GM19397 (cell line): ENCODE data around the gene SYNE1.
"Not testable (repeated sequence)": the region's sequence is repeated elsewhere in the genome, so short reads cannot be mapped to it uniquely, and the experiment has no call there.

ENCODE experiments used
- ATAC-seq: cut with Tn5 transposase; IDR thresholded peaks from one replicate; pipeline ENCODE4 v1.9.1; 2021; ENCODE audit warnings: mild to moderate bottlenecking, moderate library complexity; ENCODE audit not compliant: unreplicated experiment

The SYNE1 gene

GRCh38 chr6:152492281-152492680, 144.9 kb downstream of the SYNE1 start:
- not testable (repeated sequence) for ATAC-seq

GRCh38 chr6:152491501-152491900, 145.7 kb downstream of the SYNE1 start:
- not testable (repeated sequence) for ATAC-seq

DNA sequence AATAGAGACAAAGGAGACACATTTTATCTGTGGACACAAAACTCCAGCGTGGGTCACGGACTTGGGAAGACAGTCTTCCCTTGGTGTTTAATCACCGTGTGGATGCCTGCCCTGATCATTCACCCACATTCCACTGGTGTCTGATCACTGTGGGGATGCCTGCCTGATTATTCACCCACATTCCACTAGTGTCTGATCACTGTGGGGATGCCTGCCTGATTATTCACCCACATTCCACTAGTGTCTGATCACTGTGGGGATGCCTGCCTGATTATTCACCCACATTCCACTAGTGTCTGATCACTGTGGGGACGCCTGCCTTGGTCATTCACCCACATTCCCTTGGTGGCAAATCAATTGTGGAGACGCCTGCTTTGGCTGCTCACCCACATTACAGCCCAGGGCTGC, 146.2 kb downstream of the SYNE1 start:
- ATAC-seq = not testable (repeated sequence)

DNA sequence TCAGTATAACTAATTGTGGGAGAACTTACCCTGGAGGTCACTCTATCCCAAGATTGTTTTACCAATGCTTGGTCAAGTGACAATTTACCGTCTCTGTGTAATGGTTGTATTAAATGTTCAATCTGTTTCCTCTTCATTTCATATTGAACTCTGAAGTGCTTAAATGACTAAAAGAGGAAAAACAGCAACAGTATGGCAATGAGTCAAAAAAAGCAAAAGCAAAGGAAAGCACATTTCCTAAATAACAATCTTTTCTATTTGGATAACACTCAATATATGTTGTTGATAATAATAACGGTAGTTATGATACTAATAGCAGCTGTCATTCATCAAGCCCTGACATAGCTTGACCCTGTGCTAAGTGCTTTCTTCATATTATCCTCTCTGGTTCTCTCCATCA, 152.4 kb downstream of the SYNE1 start:
- no peak for ATAC-seq

GRCh38 chr6:152482289-152482688, 154.9 kb downstream of the SYNE1 start:
- ATAC-seq = no peak

DNA sequence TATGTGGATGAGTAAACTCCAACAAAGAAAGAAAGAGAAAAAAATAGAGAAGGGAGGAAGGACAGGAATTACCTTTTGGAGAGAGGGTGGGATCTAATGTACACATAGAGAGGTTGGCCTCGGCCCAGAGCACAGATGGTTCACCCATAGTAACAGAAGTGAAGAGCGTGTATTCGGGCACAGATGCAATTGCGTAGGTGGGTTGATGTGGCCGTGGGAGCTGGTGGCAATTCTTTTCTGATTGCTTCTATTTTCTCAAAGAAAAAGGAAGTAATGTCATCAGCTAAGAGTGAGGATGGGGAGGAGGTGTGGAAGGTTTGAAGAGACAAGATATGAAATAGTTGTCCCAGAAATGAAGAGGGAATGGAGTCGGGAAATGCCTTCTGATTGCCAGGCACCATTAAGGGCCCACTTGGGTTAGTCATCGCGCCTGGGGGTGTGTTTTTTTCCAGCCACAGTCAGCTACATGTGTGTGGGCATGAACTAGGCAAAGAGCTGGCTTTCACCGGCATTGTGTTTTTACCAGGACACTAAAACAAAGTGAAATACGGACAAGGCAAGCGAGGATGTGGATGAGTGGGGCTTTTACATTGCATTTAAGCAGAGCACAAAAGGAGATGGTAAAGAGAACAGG, 158.7 kb downstream of the SYNE1 start:
- no peak for ATAC-seq

- no peak for ATAC-seq
These were observed 162.8 kb downstream of the SYNE1 start for GRCh38 chr6:152474354-152474753.

- no peak for ATAC-seq
These were observed 164.8 kb downstream of the SYNE1 start for GRCh38 chr6:152472325-152472724.

- no peak for ATAC-seq
These were observed 165.5 kb downstream of the SYNE1 start for GRCh38 chr6:152471456-152472265.

DNA sequence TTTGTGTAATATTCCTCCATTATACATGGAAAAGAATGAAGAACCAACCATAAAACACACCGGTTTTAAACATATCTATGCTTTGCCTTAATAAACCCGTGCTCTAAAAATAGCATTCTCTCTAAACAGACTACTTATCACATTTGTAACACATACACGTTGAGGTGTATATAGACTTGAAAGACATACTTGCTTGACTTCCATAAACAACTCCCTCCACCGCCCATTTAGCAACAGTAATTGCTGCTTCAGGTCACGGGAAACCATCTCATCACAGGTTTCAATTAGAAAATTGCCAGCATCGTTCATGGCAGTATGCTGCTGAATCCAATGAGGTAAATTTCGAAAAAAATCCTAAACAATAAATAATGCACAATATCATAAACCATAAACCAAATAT, 174.0 kb downstream of the SYNE1 start:
- no peak for ATAC-seq

DNA sequence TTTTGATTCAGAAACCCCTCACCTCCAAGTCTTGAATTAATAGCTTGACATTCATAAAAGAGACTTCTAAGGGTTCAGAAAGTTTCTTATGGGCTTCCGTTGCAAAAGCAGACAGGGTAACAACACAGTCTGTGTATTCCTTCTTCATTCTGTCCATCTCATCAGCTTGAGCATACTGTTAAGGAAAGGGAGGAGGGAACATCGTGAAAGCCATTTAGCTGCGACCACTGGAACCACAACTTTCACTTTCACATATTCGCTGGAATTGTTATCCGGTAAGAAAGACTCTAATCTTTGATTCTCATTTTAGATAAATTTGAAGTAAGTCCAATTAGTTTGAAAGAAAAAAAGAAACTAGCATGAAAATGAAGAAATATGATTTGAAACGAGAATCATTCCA, 174.4 kb downstream of the SYNE1 start:
- ATAC-seq = no peak

- no peak for ATAC-seq
These were observed 175.6 kb downstream of the SYNE1 start for GRCh38 chr6:152461556-152461955.

DNA sequence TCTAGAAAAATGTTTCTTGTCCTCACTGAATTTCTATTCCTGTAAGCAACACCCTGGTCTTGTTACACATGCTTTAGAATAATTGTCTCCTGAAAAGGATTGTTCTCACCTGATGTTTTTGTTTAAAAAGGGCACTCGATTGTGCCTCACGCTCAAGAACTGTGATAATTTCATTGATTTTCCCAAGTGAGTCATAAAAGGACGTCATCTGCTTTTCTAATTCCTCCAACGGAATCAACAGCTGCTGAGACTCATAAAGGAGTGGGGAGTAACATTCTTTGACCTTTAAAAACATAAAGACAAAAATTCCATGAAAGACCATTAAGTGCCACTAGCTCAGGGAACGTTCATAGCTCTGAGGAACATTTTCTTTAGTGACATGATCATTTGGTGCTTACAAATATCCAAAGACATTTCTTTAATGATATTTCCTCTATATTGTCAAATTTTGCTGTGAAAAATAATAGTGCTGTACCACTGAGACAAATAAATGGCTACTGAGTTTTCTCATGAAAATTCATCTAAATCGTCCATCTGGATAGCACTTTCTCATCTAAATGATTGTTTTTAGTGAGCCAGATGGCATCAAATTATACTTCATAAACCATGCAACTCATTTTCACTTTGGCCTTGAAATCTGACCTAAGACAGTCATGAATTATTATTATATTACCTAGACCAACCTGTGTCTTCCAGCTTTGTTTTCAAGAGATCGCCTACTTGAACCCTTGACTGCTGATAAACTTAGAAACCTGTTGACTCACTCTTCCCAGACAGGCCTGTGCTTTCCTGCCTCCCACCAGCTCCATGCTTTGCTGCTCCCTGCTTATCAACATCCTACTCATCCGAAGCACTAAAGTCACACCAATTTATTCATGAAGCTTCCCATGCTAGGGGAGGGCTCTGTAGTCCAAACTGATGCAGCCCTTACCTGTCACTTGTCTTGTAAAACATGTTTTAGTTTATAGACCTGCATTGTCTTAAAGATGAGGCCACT, 178.2 kb downstream of the SYNE1 start:
- no peak for ATAC-seq

- ATAC-seq = no peak
These were observed 179.1 kb downstream of the SYNE1 start for GRCh38 chr6:152457949-152458624.

GRCh38 chr6:152454003-152454402, 183.2 kb downstream of the SYNE1 start:
- ATAC-seq = no peak

DNA sequence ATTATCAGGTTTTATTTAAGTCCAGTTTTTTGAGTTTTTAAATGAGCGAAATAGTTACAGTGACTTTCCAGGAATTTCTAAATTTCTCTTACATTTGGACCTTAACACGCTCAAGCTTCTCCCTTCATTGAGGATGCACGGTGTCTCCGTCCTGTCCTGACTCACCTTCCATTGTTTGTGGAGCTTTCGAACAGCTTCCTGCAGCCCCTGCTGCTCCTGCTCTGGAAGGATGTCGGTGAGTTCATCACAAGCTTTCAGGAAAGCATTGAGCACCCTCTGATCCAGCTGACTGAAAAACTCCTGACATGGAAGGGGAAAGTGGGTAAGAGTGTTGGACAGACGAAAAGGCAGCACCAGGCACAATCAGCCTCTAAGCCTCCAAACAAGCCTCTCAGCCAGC, 183.7 kb downstream of the SYNE1 start:
- no peak for ATAC-seq

DNA sequence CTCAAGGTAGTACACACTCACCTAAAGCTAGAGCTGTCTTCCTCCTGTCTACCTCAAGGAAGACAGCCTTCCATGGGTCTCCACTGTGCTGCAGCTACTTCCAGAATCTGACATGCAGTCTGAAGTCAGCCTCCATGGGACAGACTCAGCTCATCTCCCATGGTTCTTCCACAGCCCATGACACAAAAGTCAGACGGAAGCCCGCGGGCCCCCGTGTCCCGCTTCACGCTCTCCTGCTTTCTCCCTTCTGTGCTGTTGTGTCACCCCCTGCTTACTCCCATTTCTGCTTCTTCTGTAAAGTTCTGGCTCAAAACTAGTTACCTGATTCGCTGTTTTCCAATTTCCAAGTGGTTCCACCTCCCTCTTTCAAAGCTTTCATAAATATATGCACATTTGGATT, 184.5 kb downstream of the SYNE1 start:
- no peak for ATAC-seq

DNA sequence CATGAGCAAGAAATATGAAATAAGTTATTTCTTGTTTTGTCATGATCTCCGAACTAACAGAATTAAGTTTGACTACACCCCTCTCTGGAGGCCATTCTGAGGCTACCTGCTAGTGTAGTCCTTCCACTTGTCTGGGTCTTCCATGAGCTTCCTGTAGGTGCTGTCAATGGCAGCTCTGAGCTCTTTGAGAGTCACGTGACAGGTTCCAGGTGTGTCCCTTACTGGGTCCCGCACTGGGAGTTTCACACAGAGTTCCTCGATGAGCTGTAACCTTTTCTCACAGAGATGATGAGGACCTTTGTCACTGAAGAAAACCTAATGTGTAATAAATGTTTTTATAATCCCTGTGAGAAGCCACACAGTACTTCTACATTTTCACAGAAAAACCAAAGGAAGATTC, 186.6 kb downstream of the SYNE1 start:
- ATAC-seq = no peak

DNA sequence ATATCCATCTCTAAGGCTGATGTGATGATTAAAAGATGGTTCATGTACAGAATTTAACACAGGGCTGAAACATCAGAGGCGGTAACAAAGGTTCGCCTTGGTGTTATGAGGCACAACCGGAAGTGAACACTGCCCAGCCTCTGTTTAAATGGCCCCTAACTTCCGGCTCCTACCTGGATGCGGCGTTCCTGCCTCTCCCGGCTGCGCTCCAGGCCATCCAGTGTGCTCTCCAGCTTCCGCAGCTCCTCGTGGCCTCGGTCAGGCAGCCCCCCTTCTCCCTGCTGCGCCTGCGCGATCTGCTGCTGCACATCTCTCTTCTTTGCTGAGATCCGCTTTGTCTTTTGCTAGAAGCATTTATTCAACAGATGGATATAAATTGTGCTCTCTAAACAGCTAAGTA, 195.3 kb downstream of the SYNE1 start:
- ATAC-seq = no peak

DNA sequence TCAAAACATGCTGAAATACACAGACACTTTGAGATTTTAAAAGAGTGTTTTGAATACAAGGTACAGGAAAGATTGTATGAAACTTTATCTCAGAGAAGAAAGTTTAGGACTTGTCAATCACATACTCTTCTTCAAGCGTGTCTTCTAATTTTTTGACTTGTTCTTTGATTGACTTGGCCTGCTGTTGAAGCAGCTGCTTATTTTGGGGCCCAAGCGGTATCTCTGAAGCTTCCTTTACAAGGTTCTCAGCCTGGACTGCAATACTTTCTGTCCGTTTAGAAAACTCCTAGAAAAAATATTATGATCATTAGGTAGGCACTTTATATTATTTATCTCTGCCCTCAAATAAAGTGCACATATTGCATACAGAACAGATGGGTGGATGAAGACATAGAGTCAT, 201.3 kb downstream of the SYNE1 start:
- ATAC-seq = no peak

- no peak for ATAC-seq
These were observed 204.4 kb downstream of the SYNE1 start for GRCh38 chr6:152432758-152433157.
